AG04449 (cell line): ENCODE measurements around the gene TNNT2.

Experiments used
- CTCF ChIA-PET: fragments of 350-600 bp; formaldehyde crosslinking; extraction: SDS; loops from one replicate; lab custom pipeline; 2021; ENCODE audit warnings: antibody characterized with exemption; lab: Yijun Ruan, JAX
- POLR2A ChIA-PET: fragments of 400-600, 350-600 bp; formaldehyde crosslinking; extraction: SDS; loops from one replicate; lab custom pipeline; 2020; ENCODE audit warnings: antibody characterized with exemption, inconsistent platforms; lab: Yijun Ruan, JAX
- DNase-seq: peaks from one replicate; pipeline ENCODE4 v3.0.0-alpha.2; 2010; ENCODE audit warnings: low read depth, low spot score
- H3K4me3 ChIP-seq: 2 replicates; pipeline ENCODE4 v1.5.1; 2011; ENCODE audit warnings: low read depth, mild to moderate bottlenecking, control low read depth, low read length
- CTCF ChIP-seq: IDR thresholded peaks from one replicate; pipeline ENCODE4 v1.5.1; 2011; ENCODE audit warnings: mild to moderate bottlenecking, moderate library complexity, low read length, control low read depth, inconsistent platforms; ENCODE audit not compliant: insufficient read depth; ENCODE audit errors: missing control alignments

The TNNT2 gene

GRCh38 chr1:201400852-201401230 is 23.4 kb upstream of the TNNT2 start:
- no peak for DNase-seq
- H3K4me3 ChIP-seq, result no peak overlapping the region
- TF ChIP-seq CTCF, result no peak
- ChIA-PET CTCF (interaction anchor here (0.9 to 13.7 kb wide), 8 partner anchors 10 to 147 kb away, joined by 3 to 195 read pairs (median 14); partner anchors contain the start of gene TNNI1), POLR2A (no interaction called here)

GRCh38 chr1:201400212-201400851 is 22.9 kb upstream of the TNNT2 start:
- no peak for TF ChIP-seq CTCF
- H3K4me3 ChIP-seq, result no peak overlapping the region
- DNase-seq, result no peak
- CTCF ChIA-PET, result interaction anchor here (0.6 to 13.7 kb wide), 10 partner anchors 10 to 146 kb away, joined by 3 to 195 read pairs (median 9); partner anchors contain the start of gene TNNI1
- POLR2A ChIA-PET, result no interaction called here

- POLR2A ChIA-PET, result no interaction called here
- CTCF ChIA-PET, result interaction anchor here (0.6 to 13.7 kb wide), 9 partner anchors 10 to 145 kb away, joined by 3 to 195 read pairs (median 13); no protein-coding TSS in a partner anchor
- TF ChIP-seq CTCF, result no peak
- no peak overlapping the region for H3K4me3 ChIP-seq
- no peak for DNase-seq
Measured at GRCh38 chr1:201399352-201400126, 22.1 kb upstream of the TNNT2 start.

- no peak for DNase-seq
- no peak within 1 kb of the TSS for H3K4me3 ChIP-seq
- POLR2A ChIA-PET, result no interaction called here
- no peak for TF ChIP-seq CTCF
- CTCF ChIA-PET, result interaction anchor here (1.5 to 2.0 kb wide), 2 partner anchors 13 to 49 kb away, joined by 5 to 16 read pairs; no protein-coding TSS in a partner anchor
Measured at GRCh38 chr1:201399018-201399351, 21.5 kb upstream of the TNNT2 start, which contains the start of gene LAD1. TSS of gene LAD1 (minus strand) at chr1:201399324. CDS start at chr1:201399306, 18 bp downstream.

GRCh38 chr1:201397675-201398074 is 20.2 kb upstream of the TNNT2 start:
- no peak for TF ChIP-seq CTCF
- ChIA-PET CTCF (interaction anchor here (1.7 to 10.7 kb wide), 3 partner anchors 12 to 20 kb away, joined by 6 to 104 read pairs (median 71); partner anchors contain the start of gene TNNT2), POLR2A (no interaction called here)
- no peak for DNase-seq
- H3K4me3 ChIP-seq, result no peak overlapping the region

- TF ChIP-seq CTCF, result no peak
- ChIA-PET POLR2A (no interaction called here), CTCF (interaction anchor here (0.7 to 10.7 kb wide), 5 partner anchors 8 to 38 kb away, joined by 3 to 104 read pairs (median 6); partner anchors contain the start of gene TNNT2)
- H3K4me3 ChIP-seq, result no peak overlapping the region
- no peak for DNase-seq
Measured at GRCh38 chr1:201396861-201397464, 19.5 kb upstream of the TNNT2 start.
